ENCODE data around the gene SRXN1.

The SRXN1 gene

DNA sequence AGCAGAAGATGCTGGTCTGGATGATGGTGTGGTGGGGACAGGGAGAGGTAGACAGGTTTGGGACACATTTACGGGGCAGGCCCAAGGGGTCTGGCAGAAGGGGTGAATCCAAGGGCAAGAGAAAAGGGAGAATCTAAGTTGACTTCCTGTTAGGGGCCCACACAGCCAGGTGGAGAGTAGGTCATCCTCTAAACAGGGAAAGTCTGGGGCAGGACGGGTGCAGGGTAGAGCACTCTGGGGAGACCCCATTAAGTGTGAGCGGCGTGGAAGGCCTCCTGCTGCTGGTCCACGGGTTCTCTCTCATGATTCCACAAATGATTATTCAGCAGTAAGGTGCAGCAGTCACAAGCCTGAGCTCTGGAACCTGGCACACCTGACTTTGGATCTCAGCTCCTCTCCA lies 2.7 kb downstream of the SRXN1 start:
- TF ChIP-seq, protein P1, sequence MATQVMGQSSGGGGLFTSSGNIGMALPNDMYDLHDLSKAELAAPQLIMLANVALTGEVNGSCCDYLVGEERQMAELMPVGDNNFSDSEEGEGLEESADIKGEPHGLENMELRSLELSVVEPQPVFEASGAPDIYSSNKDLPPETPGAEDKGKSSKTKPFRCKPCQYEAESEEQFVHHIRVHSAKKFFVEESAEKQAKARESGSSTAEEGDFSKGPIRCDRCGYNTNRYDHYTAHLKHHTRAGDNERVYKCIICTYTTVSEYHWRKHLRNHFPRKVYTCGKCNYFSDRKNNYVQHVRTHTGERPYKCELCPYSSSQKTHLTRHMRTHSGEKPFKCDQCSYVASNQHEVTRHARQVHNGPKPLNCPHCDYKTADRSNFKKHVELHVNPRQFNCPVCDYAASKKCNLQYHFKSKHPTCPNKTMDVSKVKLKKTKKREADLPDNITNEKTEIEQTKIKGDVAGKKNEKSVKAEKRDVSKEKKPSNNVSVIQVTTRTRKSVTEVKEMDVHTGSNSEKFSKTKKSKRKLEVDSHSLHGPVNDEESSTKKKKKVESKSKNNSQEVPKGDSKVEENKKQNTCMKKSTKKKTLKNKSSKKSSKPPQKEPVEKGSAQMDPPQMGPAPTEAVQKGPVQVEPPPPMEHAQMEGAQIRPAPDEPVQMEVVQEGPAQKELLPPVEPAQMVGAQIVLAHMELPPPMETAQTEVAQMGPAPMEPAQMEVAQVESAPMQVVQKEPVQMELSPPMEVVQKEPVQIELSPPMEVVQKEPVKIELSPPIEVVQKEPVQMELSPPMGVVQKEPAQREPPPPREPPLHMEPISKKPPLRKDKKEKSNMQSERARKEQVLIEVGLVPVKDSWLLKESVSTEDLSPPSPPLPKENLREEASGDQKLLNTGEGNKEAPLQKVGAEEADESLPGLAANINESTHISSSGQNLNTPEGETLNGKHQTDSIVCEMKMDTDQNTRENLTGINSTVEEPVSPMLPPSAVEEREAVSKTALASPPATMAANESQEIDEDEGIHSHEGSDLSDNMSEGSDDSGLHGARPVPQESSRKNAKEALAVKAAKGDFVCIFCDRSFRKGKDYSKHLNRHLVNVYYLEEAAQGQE (IDR thresholded peaks at IDR 0.05; ENCODE audit: insufficient read depth in 1 of 2, low read depth in 2 of 2, low read length in 2 of 2): no peak
- TF ChIP-seq TAF1 (IDR thresholded peaks at IDR 0.05; ENCODE audit: borderline replicate concordance, insufficient read depth, low read length) (no peak), FOXP2 (optimal IDR thresholded peaks at IDR 0.05; ENCODE audit: borderline replicate concordance, extremely low read depth, extremely low read length, insufficient read depth) (no peak), POLR2AphosphoS5 (IDR thresholded peaks at IDR 0.05; ENCODE audit: low read depth, low read length) (no peak), SIN3A (IDR thresholded peaks at IDR 0.05; ENCODE audit: borderline replicate concordance, insufficient read depth, low read length) (no peak)

DNA sequence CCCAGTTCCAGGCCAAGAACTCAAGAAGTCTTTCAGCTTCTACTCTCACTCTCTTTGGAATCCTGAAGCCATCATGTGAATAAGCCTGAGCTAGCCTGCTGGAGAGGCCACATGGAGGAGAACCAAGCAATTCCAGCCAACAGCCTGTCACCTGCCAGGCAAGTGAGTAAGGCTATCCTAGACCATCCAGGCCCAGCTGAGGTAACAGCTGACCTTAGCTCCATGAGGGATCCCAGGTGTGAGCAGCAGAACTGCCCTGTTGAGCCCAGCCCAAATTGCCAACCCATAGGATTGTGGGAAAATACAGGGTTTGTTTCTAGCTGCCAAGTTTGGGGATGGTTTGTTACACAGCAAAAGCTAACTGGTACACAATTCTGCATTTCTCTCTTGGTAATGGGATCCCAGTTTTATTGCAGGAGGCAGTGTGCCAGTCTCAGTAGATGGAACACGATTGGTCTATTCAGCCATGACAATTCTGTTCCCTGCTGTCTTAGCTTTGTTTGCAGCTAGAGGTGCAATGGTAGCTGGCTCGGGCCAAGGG lies 5.5 kb downstream of the SRXN1 start:
- TF ChIP-seq SIN3A (IDR thresholded peaks at IDR 0.05; ENCODE audit: borderline replicate concordance, insufficient read depth, low read length): no peak

DNA sequence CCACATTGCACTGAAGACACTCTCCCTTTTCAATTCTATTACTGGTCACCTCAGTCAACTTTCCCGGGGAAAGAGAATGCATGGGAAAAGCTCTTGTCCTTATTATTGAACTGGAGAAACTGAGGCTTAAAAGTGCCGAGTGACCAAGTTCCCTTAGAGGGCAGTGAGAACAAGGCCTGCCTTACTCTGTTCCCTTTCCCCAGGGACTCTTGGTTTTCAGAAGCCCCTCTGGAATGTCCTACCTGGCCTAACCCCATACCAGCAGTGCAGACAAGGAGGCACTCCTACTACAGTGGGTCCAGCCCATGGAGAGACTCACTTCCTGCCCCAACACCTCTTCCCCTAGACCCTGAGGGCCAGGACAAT lies 6.1 kb downstream of the SRXN1 start:
- TF ChIP-seq FOXP2 (optimal IDR thresholded peaks at IDR 0.05; ENCODE audit: borderline replicate concordance, extremely low read depth, extremely low read length, insufficient read depth): no peak
- TF ChIP-seq POLR2AphosphoS5 (IDR thresholded peaks at IDR 0.05; ENCODE audit: low read depth, low read length): no peak
- no peak for TF ChIP-seq SIN3A (IDR thresholded peaks at IDR 0.05; ENCODE audit: borderline replicate concordance, insufficient read depth, low read length)
- TF ChIP-seq TAF1 (IDR thresholded peaks at IDR 0.05; ENCODE audit: borderline replicate concordance, insufficient read depth, low read length): no peak
- TF ChIP-seq, protein P1 (IDR thresholded peaks at IDR 0.05; ENCODE audit: insufficient read depth in 1 of 2, low read depth in 2 of 2, low read length in 2 of 2): no peak

DNA sequence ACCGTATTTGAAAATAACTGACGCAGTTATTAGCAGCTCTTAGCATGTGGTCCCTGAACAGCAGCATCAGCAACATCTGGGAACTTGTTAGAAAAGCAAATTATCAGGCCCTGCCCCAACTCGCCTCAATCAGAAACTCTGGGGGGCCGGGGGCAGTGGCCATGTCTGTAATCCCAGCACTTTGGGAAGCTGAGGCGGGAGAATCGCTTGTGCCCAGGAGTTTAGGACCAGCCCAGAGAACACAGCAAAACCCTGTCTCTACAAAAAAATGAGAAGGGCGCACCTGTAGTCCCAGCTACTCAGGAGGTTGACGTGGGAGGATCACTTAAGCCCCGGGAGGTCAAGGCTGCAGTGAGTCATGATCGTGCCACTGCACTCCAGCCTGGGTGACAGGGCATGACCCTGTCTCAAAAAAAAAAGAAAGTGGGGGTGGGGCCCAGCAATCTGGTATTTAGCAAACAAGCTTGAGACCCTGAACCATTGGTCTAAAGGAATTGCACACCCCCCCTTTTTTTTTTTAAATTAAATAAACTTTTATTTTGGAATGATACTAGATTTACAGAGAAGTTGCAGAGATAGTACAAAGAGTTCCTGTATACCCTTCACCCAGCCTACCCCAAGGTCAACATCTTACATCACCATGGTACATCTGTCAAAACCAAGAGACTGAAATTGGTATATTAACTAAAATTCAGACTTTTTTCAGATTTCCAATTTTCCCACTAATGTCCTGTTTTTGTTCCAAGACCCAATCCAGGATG lies 6.7 kb downstream of the SRXN1 start:
- TF ChIP-seq POLR2AphosphoS5 (IDR thresholded peaks at IDR 0.05; ENCODE audit: low read depth, low read length) (no peak), SIN3A (IDR thresholded peaks at IDR 0.05; ENCODE audit: borderline replicate concordance, insufficient read depth, low read length) (no peak), TAF1 (IDR thresholded peaks at IDR 0.05; ENCODE audit: borderline replicate concordance, insufficient read depth, low read length) (no peak), FOXP2 (optimal IDR thresholded peaks at IDR 0.05; ENCODE audit: borderline replicate concordance, extremely low read depth, extremely low read length, insufficient read depth) (no peak)
- TF ChIP-seq, protein P1 (IDR thresholded peaks at IDR 0.05; ENCODE audit: insufficient read depth in 1 of 2, low read depth in 2 of 2, low read length in 2 of 2): no peak

DNA sequence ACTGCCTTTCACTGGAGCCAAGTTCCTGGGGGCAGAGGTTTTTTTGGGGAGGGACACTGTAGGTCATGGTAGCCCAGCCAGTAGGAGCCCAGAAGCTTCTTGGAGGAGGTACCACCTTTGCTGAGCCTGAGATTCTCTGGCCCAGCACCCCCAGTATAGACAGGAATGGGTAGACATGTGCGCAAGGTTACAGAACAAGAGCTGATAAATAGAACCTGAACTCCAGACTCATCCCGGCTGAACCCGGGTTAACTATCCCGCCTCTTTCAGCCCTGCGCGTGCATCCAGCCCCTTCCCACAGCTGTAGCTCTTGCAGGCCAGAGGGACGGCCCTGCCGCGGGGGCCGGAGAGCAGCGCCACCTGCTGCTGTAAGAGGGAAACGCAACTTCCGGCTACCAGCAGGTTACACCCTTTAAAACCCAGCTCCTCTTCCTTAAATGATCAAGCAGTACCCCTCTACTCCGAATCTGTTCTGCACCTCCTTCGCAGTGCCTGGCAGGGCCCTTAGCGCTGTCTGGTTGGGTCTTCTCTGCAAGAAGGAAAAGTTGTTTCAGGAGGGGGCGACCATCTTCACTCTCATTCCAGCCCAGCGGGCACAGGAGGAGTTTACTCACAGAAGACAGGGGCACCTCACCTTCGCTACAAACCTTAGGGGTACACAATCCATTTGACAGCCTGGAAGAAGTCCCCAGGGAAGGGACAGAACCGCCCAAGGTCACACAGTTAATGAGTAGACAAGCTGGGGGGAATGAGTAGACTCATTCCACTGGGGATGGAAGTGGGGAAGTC lies 7.5 kb downstream of the SRXN1 start:
- no peak for TF ChIP-seq SIN3A (IDR thresholded peaks at IDR 0.05; ENCODE audit: borderline replicate concordance, insufficient read depth, low read length)
- peak; percentile 40 for TF ChIP-seq FOXP2 (optimal IDR thresholded peaks at IDR 0.05; ENCODE audit: borderline replicate concordance, extremely low read depth, extremely low read length, insufficient read depth)
